Activated B cell treated with CpG ODN at 0.5 μM for 24 hours (primary cell): ENCODE results near the gene SNX8. TPM values are rescaled to one million over a fixed set of nuclear protein-coding genes. Genes with fewer than 3 reads are reported as not detected.

ENCODE experiments used
- ATAC-seq: fragments of 200-7000 bp; cut with Tn5 transposase; one replicate; pipeline ENCODE4 v1.10.0; 2021; ENCODE audit warnings: low read depth, mild to moderate bottlenecking, moderate library complexity
- CTCF ChIA-PET: fragments of 350-600 bp; sonication (Branson Sonifier 250); formaldehyde crosslinking; loops from one replicate; lab custom pipeline; 2021; ENCODE audit warnings: antibody characterized with exemption; lab: Charles Lee
- POLR2A ChIA-PET: fragments of 350-600 bp; sonication (Branson Sonifier 250); formaldehyde crosslinking; loops from one replicate; lab custom pipeline; 2021; ENCODE audit warnings: antibody characterized with exemption; lab: Charles Lee
- DNase-seq: peaks from one replicate; pipeline ENCODE4 v3.0.0; 2022
- H3K27ac Mint-ChIP-seq: one replicate; pipeline ENCODE4 v1.8.0; 2020; ENCODE audit warnings: mixed read lengths
- H3K27me3 Mint-ChIP-seq: one replicate; pipeline ENCODE4 v1.8.0; 2021; ENCODE audit warnings: mixed read lengths
- H3K36me3 Mint-ChIP-seq: one replicate; pipeline ENCODE4 v1.8.0; 2021; ENCODE audit warnings: low read depth, mixed read lengths
- H3K4me1 Mint-ChIP-seq: one replicate; pipeline ENCODE4 v1.8.0; 2021; ENCODE audit warnings: mixed read lengths
- H3K4me3 Mint-ChIP-seq: one replicate; pipeline ENCODE4 v1.8.0; 2020; ENCODE audit warnings: mild to moderate bottlenecking, mixed read lengths
- H3K9me3 Mint-ChIP-seq: one replicate; pipeline ENCODE4 v1.8.0; 2020; ENCODE audit warnings: mixed read lengths
- CTCF ChIP-seq: fragments of 200-600 bp; IDR thresholded peaks from one replicate; pipeline ENCODE4 v1.8.0; 2022; ENCODE audit warnings: antibody characterized with exemption, mild to moderate bottlenecking
- intact Hi-C: fragments of 100-400 bp; cut with micrococcal nuclease; formaldehyde crosslinking; loops from one replicate; pipeline ENCODE4 v1.15.1; 2024
- total RNA-seq: library from RNA; stranded (reverse); gene quantifications from 2 replicates; pipeline ENCODE4 v1.2.3, GENCODE V29; 2022

The SNX8 gene
- total RNA-seq, 1 donor from 2014 or later, result 175 TPM

GRCh38 chr7:2225830-2226229 lies 88.4 kb downstream of the SNX8 start:
- H3K27ac Mint-ChIP-seq, result no peak overlapping the region
- peaks cover 66% of the 10 kb centered on the region for H3K36me3 Mint-ChIP-seq
- no peak for TF ChIP-seq CTCF
- CTCF ChIA-PET, result no interaction called here
- DNase-seq, result no peak
- H3K4me1 Mint-ChIP-seq, result peaks cover 13% of the 10 kb centered on the region
- POLR2A ChIA-PET, result interaction anchor here (1.4 kb wide), 1 partner anchor 12 kb away, joined by 4 read pairs; no protein-coding TSS in a partner anchor
- H3K27me3 Mint-ChIP-seq, result no peaks in the 10 kb centered on the region
- no peak overlapping the region for H3K4me3 Mint-ChIP-seq
- no peak for ATAC-seq
- intact Hi-C loops, result no loop called here
- H3K9me3 Mint-ChIP-seq, result no peaks in the 10 kb centered on the region

- intact Hi-C loops, result no loop called here
- Mint-ChIP-seq H3K27me3 (no peaks in the 10 kb centered on the region), H3K27ac (no peak overlapping the region), H3K4me1 (peaks cover 8% of the 10 kb centered on the region), H3K4me3 (no peak overlapping the region), H3K36me3 (peaks cover 71% of the 10 kb centered on the region), H3K9me3 (no peaks in the 10 kb centered on the region)
- DNase-seq (no peak), ATAC-seq (no peak)
- POLR2A ChIA-PET, result no interaction called here
- CTCF ChIA-PET, result no interaction called here
- TF ChIP-seq CTCF, result no peak
Observed at GRCh38 chr7:2225336-2225735, 88.9 kb downstream of the SNX8 start.

- no peak overlapping the region for H3K4me3 Mint-ChIP-seq
- no peak overlapping the region for H3K27ac Mint-ChIP-seq
- no peak for TF ChIP-seq CTCF
- no peak for DNase-seq
- CTCF ChIA-PET, result no interaction called here
- H3K27me3 Mint-ChIP-seq, result no peaks in the 10 kb centered on the region
- H3K9me3 Mint-ChIP-seq, result no peaks in the 10 kb centered on the region
- POLR2A ChIA-PET, result no interaction called here
- no peak for ATAC-seq
- intact Hi-C loops, result no loop called here
- peaks cover 4% of the 10 kb centered on the region for H3K4me1 Mint-ChIP-seq
- H3K36me3 Mint-ChIP-seq, result peaks cover 71% of the 10 kb centered on the region
Observed at GRCh38 chr7:2224934-2225333, 89.3 kb downstream of the SNX8 start.

GRCh38 chr7:2224491-2224928 lies 89.7 kb downstream of the SNX8 start:
- no peak overlapping the region for H3K27ac Mint-ChIP-seq

GRCh38 chr7:2223321-2223720 lies 90.9 kb downstream of the SNX8 start:
- Mint-ChIP-seq H3K36me3 (peaks cover 74% of the 10 kb centered on the region), H3K27ac (no peak overlapping the region), H3K9me3 (no peaks in the 10 kb centered on the region), H3K4me3 (no peak overlapping the region), H3K4me1 (no peaks in the 10 kb centered on the region), H3K27me3 (no peaks in the 10 kb centered on the region)
- TF ChIP-seq CTCF, result no peak
- ChIA-PET POLR2A (interaction anchor here (1.6 kb wide), 1 partner anchor 9 kb away, joined by 3 read pairs; the partner anchor contains the start of gene MAD1L1), CTCF (no interaction called here)
- ATAC-seq, result no peak
- intact Hi-C loops, result no loop called here
- DNase-seq, result no peak

More at GRCh38 chr7:2224491-2224928, 89.7 kb downstream of the SNX8 start:
- DNase-seq, result no peak
- Mint-ChIP-seq H3K4me1 (peaks cover under 1% of the 10 kb centered on the region), H3K27me3 (no peaks in the 10 kb centered on the region), H3K36me3 (peaks cover 69% of the 10 kb centered on the region), H3K4me3 (no peak overlapping the region), H3K9me3 (no peaks in the 10 kb centered on the region)
- CTCF ChIA-PET, result no interaction called here
- POLR2A ChIA-PET, result interaction anchor here (1.6 kb wide), 1 partner anchor 8 kb away, joined by 3 read pairs; the partner anchor contains the start of gene MAD1L1
- intact Hi-C loops, result no loop called here
- TF ChIP-seq CTCF, result no peak
- no peak for ATAC-seq
